IMR-90 (cell line): ENCODE data around the gene ZNF12. TPM values are rescaled to one million over a fixed set of nuclear protein-coding genes. Genes with fewer than 3 reads are reported as not detected.
A peak's percentile ranks its signal among the peaks of the same experiment; 100 is the strongest.
"Not testable (repeated sequence)": the region's sequence is repeated elsewhere in the genome, so short reads cannot be mapped to it uniquely, and the experiment has no call there.

Experiments
- ATAC-seq: fragments of 200-7000 bp; cut with Tn5 transposase; 2 replicates; pipeline ENCODE4 v1.9.1; 2020; ENCODE audit warnings: low read depth, mild to moderate bottlenecking, moderate library complexity
- Bru-seq: library from RNA; stranded (reverse); fragments of 400-500 nt; gene quantifications from one replicate; lab custom pipeline; 2021; lab: Mats Ljungman, UMichigan
- BruChase-seq, 2 experiments: library from RNA; stranded (reverse); fragments of 400-500 nt; gene quantifications; one replicate each; lab custom pipeline; 2021; lab: Mats Ljungman, UMichigan
- BruUV-seq: library from RNA; stranded (reverse); fragments of 400-500 nt; replicated peaks from 2 replicates; lab custom pipeline; 2021; lab: Mats Ljungman, UMichigan
- CTCF ChIA-PET: fragments of 300-600 bp; formaldehyde crosslinking; extraction: SDS; loops from one replicate; lab custom pipeline; 2021; ENCODE audit warnings: antibody characterized with exemption; lab: Yijun Ruan, JAX
- POLR2A ChIA-PET: fragments of 300-600 bp; sonication (Branson Sonifier 250); formaldehyde crosslinking; loops from one replicate; lab custom pipeline; 2022; ENCODE audit warnings: antibody characterized with exemption; ENCODE audit not compliant: unreplicated experiment; lab: Charles Lee
- DNase-seq: peaks from one replicate; pipeline ENCODE4 v3.0.0; 2013
- H2AFZ ChIP-seq: replicated peaks from 2 replicates; pipeline ENCODE3; 2013; ENCODE audit warnings: low read length, mild to moderate bottlenecking; ENCODE audit not compliant: poor library complexity
- H2AK5ac ChIP-seq: 2 replicates; pipeline ENCODE4 v1.6.1; 2013; ENCODE audit warnings: low read depth, low read length, inconsistent platforms
- H2AK9ac ChIP-seq: replicated peaks from 2 replicates; pipeline ENCODE3; 2013; ENCODE audit warnings: mild to moderate bottlenecking, low read depth, low read length, moderate library complexity; ENCODE audit not compliant: poor library complexity
- H2BK120ac ChIP-seq: 2 replicates; pipeline ENCODE4 v1.6.1; 2013; ENCODE audit warnings: low read depth, low read length, inconsistent platforms
- H2BK15ac ChIP-seq: 3 replicates; pipeline ENCODE4 v1.6.1; 2013; ENCODE audit warnings: low read depth, low read length, inconsistent platforms
- H2BK20ac ChIP-seq: 2 replicates; pipeline ENCODE4 v1.6.1; 2013; ENCODE audit warnings: low read depth, mild to moderate bottlenecking, inconsistent platforms, low read length, moderate library complexity
- H2BK5ac ChIP-seq: 2 replicates; pipeline ENCODE4 v1.6.1; 2013; ENCODE audit warnings: mild to moderate bottlenecking, low read depth, low read length, inconsistent platforms; ENCODE audit not compliant: poor library complexity, severe bottlenecking
- H3K14ac ChIP-seq: replicated peaks from 2 replicates; pipeline ENCODE4 v1.6.1; 2013; ENCODE audit warnings: low read depth, low read length, inconsistent platforms
- H3K18ac ChIP-seq: 2 replicates; pipeline ENCODE4 v1.6.1; 2013; ENCODE audit warnings: low read depth, low read length, control low read depth
- H3K23ac ChIP-seq: 2 replicates; pipeline ENCODE4 v1.6.1; 2013; ENCODE audit warnings: low read depth, low read length, inconsistent platforms
- H3K27ac ChIP-seq: 2 replicates; pipeline ENCODE4 v1.5.1; 2013; ENCODE audit warnings: mild to moderate bottlenecking, control low read depth, low read length; ENCODE audit not compliant: insufficient read depth
- H3K27me3 ChIP-seq: 2 replicates; pipeline ENCODE4 v1.6.1; 2013; ENCODE audit warnings: low read length; ENCODE audit not compliant: control insufficient read depth, insufficient read depth
- H3K36me3 ChIP-seq: 2 replicates; pipeline ENCODE4 v1.6.1; 2013; ENCODE audit warnings: low read length, mixed read lengths; ENCODE audit not compliant: control insufficient read depth, insufficient read depth
- H3K4ac ChIP-seq: 2 replicates; pipeline ENCODE4 v1.6.1; 2013; ENCODE audit warnings: low read depth, low read length, inconsistent platforms
- H3K4me1 ChIP-seq: 2 replicates; pipeline ENCODE4 v1.6.1; 2013; ENCODE audit warnings: low read length, mixed read lengths; ENCODE audit not compliant: control insufficient read depth, insufficient read depth
- H3K4me2 ChIP-seq: 2 replicates; pipeline ENCODE4 v1.6.1; 2013; ENCODE audit warnings: low read depth, mild to moderate bottlenecking, control low read depth, low read length, moderate library complexity
- H3K4me3 ChIP-seq: 2 replicates; pipeline ENCODE4 v1.5.1; 2013; ENCODE audit warnings: low read depth, mild to moderate bottlenecking, control low read depth, low read length, moderate library complexity; ENCODE audit not compliant: insufficient read depth
- H3K56ac ChIP-seq: 2 replicates; pipeline ENCODE4 v1.6.1; 2013; ENCODE audit warnings: low read length, inconsistent platforms; ENCODE audit not compliant: insufficient read depth; ENCODE audit errors: extremely low read depth
- H3K79me1 ChIP-seq, 2 experiments: 2 replicates each; pipeline ENCODE4 v1.6.1; 2013; ENCODE audit warnings: low read length in 2 of 2, inconsistent platforms in 1 of 2, low read depth in 1 of 2
- H3K9ac ChIP-seq: 2 replicates; pipeline ENCODE4 v1.6.1; 2013; ENCODE audit warnings: low read depth, low read length, control low read depth
- H3K9me1 ChIP-seq: 2 replicates; pipeline ENCODE4 v1.6.1; 2013; ENCODE audit warnings: low read length, inconsistent platforms; ENCODE audit not compliant: insufficient read depth
- H3K9me3 ChIP-seq: 2 replicates; pipeline ENCODE4 v1.6.1; 2013; ENCODE audit warnings: low read length; ENCODE audit not compliant: control insufficient read depth, insufficient read depth
- H4K20me1 ChIP-seq: 2 replicates; pipeline ENCODE4 v1.6.1; 2013; ENCODE audit warnings: low read length, inconsistent platforms; ENCODE audit not compliant: insufficient read depth
- H4K5ac ChIP-seq: 2 replicates; pipeline ENCODE4 v1.6.1; 2013; ENCODE audit warnings: mild to moderate bottlenecking, low read depth, low read length, control low read depth
- H4K8ac ChIP-seq, 2 experiments: 2 replicates each; pipeline ENCODE4 v1.6.1; 2013; ENCODE audit warnings: low read depth in 2 of 2, low read length in 2 of 2, control low read depth in 1 of 2, inconsistent platforms in 1 of 2
- H4K91ac ChIP-seq: 2 replicates; pipeline ENCODE4 v1.6.1; 2013; ENCODE audit warnings: low read depth, low read length, inconsistent platforms; ENCODE audit not compliant: insufficient read depth
- FOS ChIP-seq: fragments of 150-350 bp; IDR thresholded peaks from 2 replicates; pipeline ENCODE4 v1.6.1; 2016; ENCODE audit warnings: low read depth, low read length
- MAZ ChIP-seq: IDR thresholded peaks from 2 replicates; pipeline ENCODE4 v1.6.1; 2012; ENCODE audit warnings: low read depth, mild to moderate bottlenecking, low read length, improper control_type of control experiment, moderate library complexity, borderline replicate concordance
- POLR2A ChIP-seq: IDR thresholded peaks from 2 replicates; pipeline ENCODE4 v1.6.1; 2012; ENCODE audit warnings: mild to moderate bottlenecking, low read depth, low read length
- WGBS, 2 experiments: methylation state at CpG; one replicate each; pipeline versions ENCODE4 v1.1.5 to v1.1.7; 2013; ENCODE audit warnings: missing lambda C conversion rate in 2 of 2; ENCODE audit not compliant: insufficient read length in 1 of 2; ENCODE audit errors: extremely low coverage in 2 of 2; 5-methylcytosine and 5-hydroxymethylcytosine counted together
- dilution Hi-C: fragments of 300-500 bp; cut with HindIII; formaldehyde crosslinking; loops from one replicate; pipeline ENCODE4 v1.14.3; 2018; ENCODE audit warnings: low sequenced_read_pairs; ENCODE audit not compliant: unreplicated experiment
- in situ Hi-C: fragments of 300-500 bp; cut with MboI; formaldehyde crosslinking; loops from 3 replicates; pipeline ENCODE4 v1.14.3; 2019; ENCODE audit warnings: low sequenced_read_pairs, inconsistent platforms, mixed read lengths
- intact Hi-C: fragments of 100-400 bp; cut with micrococcal nuclease; formaldehyde crosslinking; loops from 2 replicates; pipeline ENCODE4 v1.10.0; 2022
- long read RNA-seq: library from polyadenylated mRNA; unstranded; transcript quantifications from one replicate; pipeline ENCODE4 v2.0.0, GENCODE V29; 2021; ENCODE audit not compliant: unreplicated experiment
- polyA plus RNA-seq, 3 experiments: library from polyadenylated mRNA; depleted of rRNA; stranded (reverse); fragments of >200 nt; gene quantifications; 2 replicates each; pipeline ENCODE4 v1.2.3, GENCODE V29; 2012; ENCODE audit warnings: low replicate concordance in 1 of 3
- total RNA-seq: library from RNA; depleted of rRNA; stranded (reverse); fragments of >200 nt; gene quantifications from 2 replicates; pipeline ENCODE4 v1.2.3, GENCODE V29; 2012; rRNA removed
- TF ChIP-seq, protein P1 (sequence below): fragments of 150-350 bp; IDR thresholded peaks from 2 replicates; pipeline ENCODE4 v1.6.1; 2017; ENCODE audit warnings: mild to moderate bottlenecking, antibody characterized with exemption, low read length, low read depth

ZNF12 gene
- total RNA-seq = 20.8 and 22.8 TPM in 2 replicates
- polyA plus RNA-seq (2012; rRNA removed) = 5.4 and 8.2 TPM in 2 replicates
- polyA plus RNA-seq (2012; cell fraction: cytosol; rRNA removed) = 1.3 and 1.5 TPM in 2 replicates
- polyA plus RNA-seq (2012; cell fraction: nucleus; rRNA removed; ENCODE audit: low replicate concordance) = 7.8 and 34.0 TPM in 2 replicates
- percentile 93 among the genes with signal in this experiment for Bru-seq, nascent RNA
- BruChase-seq, experiment 1, labeled RNA remaining after a 6-hour chase = percentile 86 among the genes with signal in this experiment
- percentile 93 among the genes with signal in this experiment for BruChase-seq, experiment 2, labeled RNA remaining after a 2-hour chase
- long read RNA-seq, full-length matches to known transcripts = 34 of 42 reads
- long read RNA-seq, partial matches to known transcripts = 1 of 42 reads
- long read RNA-seq, other reads (novel, unspliced or antisense) = 7 of 42 reads

- Histone ChIP-seq H3K27ac (peak within 1 kb of the TSS; percentile 62), H3K23ac (peak within 1 kb of the TSS; percentile 63; the same call in 1 of the 2 replicates), H3K4me2 (peak within 1 kb of the TSS; percentile 100), H3K79me1 (peaks cover 24 to 26% of the 10 kb centered on the region in 2 experiments), H3K27me3 (no peaks in the 10 kb centered on the region), H2BK120ac (peak within 1 kb of the TSS; percentile 7; the same call in 1 of the 2 replicates), H3K9ac (peak within 1 kb of the TSS; percentile 71), H3K4me1 (no peaks in the 10 kb centered on the region), H3K4ac (peak within 1 kb of the TSS; percentile 69), H3K9me3 (peaks cover 24% of the 10 kb centered on the region), H3K9me1 (no peaks in the 10 kb centered on the region), H2AK9ac (peak within 1 kb of the TSS; percentile 89), H4K91ac (peak within 1 kb of the TSS; percentile 75), H3K56ac (peak within 1 kb of the TSS; percentile 53; the same call in 1 of the 2 replicates), H4K5ac (peak within 1 kb of the TSS; percentile 98), H2BK5ac (peak within 1 kb of the TSS; percentile 71), H2AFZ (peak within 1 kb of the TSS; percentile 90), H3K36me3 (peaks cover 24% of the 10 kb centered on the region), H4K8ac (peak within 1 kb of the TSS; percentile 99), H4K20me1 (peaks cover 11% of the 10 kb centered on the region), H3K14ac (peak within 1 kb of the TSS; percentile 79), H2BK20ac (no peak within 1 kb of the TSS), H3K18ac (peak within 1 kb of the TSS; percentile 37), H3K4me3 (peak within 1 kb of the TSS; percentile 91), H2BK15ac (peak within 1 kb of the TSS; percentile 21; the same call in 1 of the 3 replicates), H2AK5ac (peak within 1 kb of the TSS; percentile 93)
- BruUV-seq = no TSS peak
- peak; percentile 92 for DNase-seq
- ChIA-PET POLR2A (no interaction called here), CTCF (no interaction called here)
- peak; percentile 96 for ATAC-seq
- no peak for TF ChIP-seq FOS
- TF ChIP-seq POLR2A = peak; percentile 75
- TF ChIP-seq, protein P1, sequence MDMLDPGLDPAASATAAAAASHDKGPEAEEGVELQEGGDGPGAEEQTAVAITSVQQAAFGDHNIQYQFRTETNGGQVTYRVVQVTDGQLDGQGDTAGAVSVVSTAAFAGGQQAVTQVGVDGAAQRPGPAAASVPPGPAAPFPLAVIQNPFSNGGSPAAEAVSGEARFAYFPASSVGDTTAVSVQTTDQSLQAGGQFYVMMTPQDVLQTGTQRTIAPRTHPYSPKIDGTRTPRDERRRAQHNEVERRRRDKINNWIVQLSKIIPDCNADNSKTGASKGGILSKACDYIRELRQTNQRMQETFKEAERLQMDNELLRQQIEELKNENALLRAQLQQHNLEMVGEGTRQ = peak; percentile 40; the same call in 1 of the 2 replicates
- no peak for TF ChIP-seq MAZ
- WGBS, 2 experiments = 1% methylated on average over 35 of the region's 65 CpGs; no CpG with 5 or more reads in 1 of the 2 experiments
- in situ Hi-C loops (no loop called here), intact Hi-C loops (loop anchor here (1.0 kb wide), 1 partner anchor 22 kb away; no protein-coding TSS in a partner anchor), dilution Hi-C loops (no loop called here)
Observed at GRCh38 chr7:6706666-6707407, at the start of gene ZNF12. Gene ZNF12, minus strand, starts transcription at chr7:6706947. Its CDS starts 1,774 bp downstream, at chr7:6705173.

DNA sequence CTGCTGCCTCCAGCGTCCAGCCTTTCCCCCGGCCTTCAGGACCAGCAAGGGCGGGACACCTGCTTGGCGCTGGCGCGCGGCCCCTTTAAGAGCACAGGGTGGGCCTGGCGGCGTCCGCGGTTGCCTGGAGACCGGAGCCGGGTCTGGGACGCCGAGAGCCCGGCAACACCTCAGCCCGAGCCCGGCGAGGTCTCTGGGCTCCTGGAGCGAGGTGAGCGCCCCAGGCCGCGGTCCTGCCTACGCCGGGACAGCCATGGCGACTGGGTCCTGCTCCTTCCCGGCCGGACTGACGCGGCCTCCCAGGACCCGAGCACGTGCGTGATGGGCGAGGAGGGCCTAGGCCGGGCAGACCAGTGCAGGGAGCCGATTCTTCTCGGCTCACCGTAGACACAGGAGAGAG is 47.2 kb upstream of the ZNF12 start, which contains the start of gene RSPH10B2:
RSPH10B2 (plus strand) TSS at position 140 of the 400 bp plus-strand sequence. CDS start 3,575 bp downstream, outside the sequence.
- H2AFZ ChIP-seq, H3K9ac ChIP-seq, H3K4ac ChIP-seq, H4K20me1 ChIP-seq, H3K36me3 ChIP-seq, H2AK9ac ChIP-seq, POLR2A ChIA-PET, H3K14ac ChIP-seq, H3K4me2 ChIP-seq, H3K18ac ChIP-seq, H2BK15ac ChIP-seq, H2BK5ac ChIP-seq, H3K9me1 ChIP-seq, CTCF ChIA-PET, H2AK5ac ChIP-seq, H3K9me3 ChIP-seq, in situ Hi-C loops, intact Hi-C loops, H3K23ac ChIP-seq, H3K4me1 ChIP-seq, H2BK20ac ChIP-seq, H2BK120ac ChIP-seq, H3K4me3 ChIP-seq, BruUV-seq, H3K27ac ChIP-seq, H3K56ac ChIP-seq, H4K91ac ChIP-seq, H3K79me1 ChIP-seq, H4K5ac ChIP-seq, dilution Hi-C loops, H4K8ac ChIP-seq, H3K27me3 ChIP-seq, DNase-seq: not testable (repeated sequence)
- WGBS, 2 experiments = no CpG with 5 or more reads among the region's 38 CpGs
- peak; percentile 71 for ATAC-seq
